HEK293 (cell line): ENCODE measurements around the gene CHCHD1.
A peak's percentile ranks its signal among the peaks of the same experiment; 100 is the strongest.

Experiments used
- CTCF ChIA-PET: fragments of 350-600 bp; formaldehyde crosslinking; extraction: SDS; loops from one replicate; lab custom pipeline; 2021; ENCODE audit warnings: antibody characterized with exemption; lab: Yijun Ruan, JAX
- POLR2A ChIA-PET: fragments of 300-600 bp; formaldehyde crosslinking; extraction: SDS; loops from one replicate; lab custom pipeline; 2020; ENCODE audit warnings: antibody characterized with exemption, inconsistent platforms; lab: Yijun Ruan, JAX
- H3K27ac ChIP-seq: fragments of 200-500 bp; sonication (Bioruptor generic); 2 replicates; pipeline ENCODE4 v1.5.1; 2014; ENCODE audit warnings: low read depth, low read length, control low read depth, inconsistent platforms; ENCODE audit errors: extremely low read depth
- H3K36me3 ChIP-seq, 2 experiments: fragments of 200-500 bp in 1 of 2; sonication (Bioruptor generic) in 1 of 2; 1 replicate in 1 of 2; 2 replicates in 1 of 2; pipeline ENCODE4 v1.5.1; 2014 to 2017; ENCODE audit warnings: inconsistent platforms in 2 of 2, low read length in 2 of 2; ENCODE audit not compliant: control insufficient read depth in 2 of 2, insufficient read depth in 1 of 2
- H3K4me1 ChIP-seq: fragments of 200-500 bp; sonication (Bioruptor generic); 2 replicates; pipeline ENCODE4 v1.5.1; 2014; ENCODE audit warnings: mild to moderate bottlenecking, low read length, inconsistent platforms; ENCODE audit not compliant: control insufficient read depth, insufficient read depth
- H3K4me3 ChIP-seq: 2 replicates; pipeline ENCODE4 v1.5.1; 2011; ENCODE audit warnings: low read depth, mild to moderate bottlenecking, control low read depth, low read length, moderate library complexity
- H3K9me3 ChIP-seq: fragments of 200-500 bp; sonication (Bioruptor generic); 2 replicates; pipeline ENCODE4 v1.5.1; 2014; ENCODE audit warnings: low read depth, low read length, inconsistent platforms; ENCODE audit not compliant: control insufficient read depth, insufficient read depth
- GLI4 ChIP-seq: fragments of 450-650 bp; formaldehyde crosslinking; IDR thresholded peaks from 2 replicates; pipeline ENCODE4 v1.5.1; 2016; ENCODE audit warnings: missing biosample characterization, missing genetic modification characterization
- GLIS1 ChIP-seq: fragments of 450-650 bp; formaldehyde crosslinking; IDR thresholded peaks from 2 replicates; pipeline ENCODE4 v1.5.1; 2016; ENCODE audit warnings: missing biosample characterization, missing genetic modification characterization
- GLIS2 ChIP-seq: fragments of 450-650 bp; formaldehyde crosslinking; IDR thresholded peaks from 2 replicates; pipeline ENCODE4 v1.5.1; 2016; ENCODE audit warnings: missing biosample characterization, missing genetic modification characterization
- KLF7 ChIP-seq: fragments of 450-650 bp; formaldehyde crosslinking; IDR thresholded peaks from 2 replicates; pipeline ENCODE4 v1.5.1; 2016; ENCODE audit warnings: missing biosample characterization, missing genetic modification characterization, borderline replicate concordance
- PATZ1 ChIP-seq: fragments of 450-650 bp; formaldehyde crosslinking; IDR thresholded peaks from 2 replicates; pipeline ENCODE4 v1.5.1; 2016; ENCODE audit warnings: missing biosample characterization, missing genetic modification characterization
- SCRT2 ChIP-seq: fragments of 450-650 bp; formaldehyde crosslinking; IDR thresholded peaks from 2 replicates; pipeline ENCODE4 v1.5.1; 2016; ENCODE audit warnings: missing biosample characterization, missing genetic modification characterization
- SP2 ChIP-seq: fragments of 450-650 bp; formaldehyde crosslinking; IDR thresholded peaks from 2 replicates; pipeline ENCODE4 v1.5.1; 2016; ENCODE audit warnings: missing biosample characterization, missing genetic modification characterization
- SP7 ChIP-seq: fragments of 450-650 bp; formaldehyde crosslinking; IDR thresholded peaks from 2 replicates; pipeline ENCODE4 v1.5.1; 2016; ENCODE audit warnings: missing biosample characterization, missing genetic modification characterization
- ZBTB20 ChIP-seq: fragments of 450-650 bp; formaldehyde crosslinking; IDR thresholded peaks from 2 replicates; pipeline ENCODE4 v1.5.1; 2016; ENCODE audit warnings: missing biosample characterization, missing genetic modification characterization
- ZBTB7A ChIP-seq: fragments of 450-650 bp; formaldehyde crosslinking; IDR thresholded peaks from 2 replicates; pipeline ENCODE4 v1.5.1; 2016; ENCODE audit warnings: low read depth, missing biosample characterization, missing genetic modification characterization
- ZBTB8A ChIP-seq: fragments of 450-650 bp; formaldehyde crosslinking; IDR thresholded peaks from 2 replicates; pipeline ENCODE4 v1.5.1; 2016; ENCODE audit warnings: missing biosample characterization, missing genetic modification characterization
- ZFP69B ChIP-seq: fragments of 450-650 bp; formaldehyde crosslinking; IDR thresholded peaks from 2 replicates; pipeline ENCODE4 v1.5.1; 2016; ENCODE audit warnings: missing biosample characterization, missing genetic modification characterization
- ZIC2 ChIP-seq: fragments of 450-650 bp; formaldehyde crosslinking; IDR thresholded peaks from 2 replicates; pipeline ENCODE4 v1.5.1; 2016; ENCODE audit warnings: missing biosample characterization, missing genetic modification characterization
- ZNF10 ChIP-seq: fragments of 450-650 bp; formaldehyde crosslinking; IDR thresholded peaks from 2 replicates; pipeline ENCODE4 v1.5.1; 2017; ENCODE audit warnings: missing biosample characterization, missing genetic modification characterization
- ZNF184 ChIP-seq: fragments of 450-650 bp; IDR thresholded peaks from 2 replicates; pipeline ENCODE4 v1.5.1; 2018; ENCODE audit warnings: missing biosample characterization, mild to moderate bottlenecking, missing genetic modification characterization
- ZNF335 ChIP-seq: fragments of 450-650 bp; formaldehyde crosslinking; conservative IDR thresholded peaks from 2 replicates; pipeline ENCODE4 v1.5.1; 2016; ENCODE audit warnings: missing biosample characterization, missing genetic modification characterization
- ZNF600 ChIP-seq: fragments of 450-650 bp; formaldehyde crosslinking; IDR thresholded peaks from 2 replicates; pipeline ENCODE4 v1.5.1; 2016; ENCODE audit warnings: missing biosample characterization, missing genetic modification characterization
- ZNF747 ChIP-seq: fragments of 450-650 bp; formaldehyde crosslinking; IDR thresholded peaks from 2 replicates; pipeline ENCODE4 v1.5.1; 2016; ENCODE audit warnings: missing biosample characterization, missing genetic modification characterization
- ZNF76 ChIP-seq: fragments of 450-650 bp; formaldehyde crosslinking; IDR thresholded peaks from 2 replicates; pipeline ENCODE4; 2016; ENCODE audit warnings: low read depth, missing biosample characterization, missing genetic modification characterization, borderline replicate concordance
- ZNF768 ChIP-seq: fragments of 450-650 bp; formaldehyde crosslinking; IDR thresholded peaks from 2 replicates; pipeline ENCODE4 v1.5.1; 2018; ENCODE audit warnings: missing biosample characterization, mild to moderate bottlenecking, missing genetic modification characterization
- TF ChIP-seq, protein P1 (sequence below): fragments of 450-650 bp; formaldehyde crosslinking; IDR thresholded peaks from 2 replicates; pipeline ENCODE4 v1.5.1; 2016; ENCODE audit warnings: missing biosample characterization, missing genetic modification characterization

Gene CHCHD1

GRCh38 chr10:73810358-73810734 lies 28.5 kb downstream of the CHCHD1 start:
- POLR2A ChIA-PET, result interaction anchor here (0.7 to 3.0 kb wide), 7 partner anchors 10 to 80 kb away, joined by 3 to 15 read pairs (median 4); partner anchors contain the start of genes CHCHD1 and ZSWIM8
- TF ChIP-seq ZNF184 (tag by site-specific recombination) (no peak), ZNF747 (tag by site-specific recombination) (no peak), ZFP69B (tag by site-specific recombination) (no peak)
- TF ChIP-seq, all 188 proteins: peak for 0
- Histone ChIP-seq H3K4me1 (no peaks in the 10 kb centered on the region), H3K36me3 (peaks cover 11 to 61% of the 10 kb centered on the region in 2 experiments; a peak in 2 of 3 replicates), H3K27ac (no peak overlapping the region), H3K4me3 (peak overlapping the region; percentile 78), H3K9me3 (no peaks in the 10 kb centered on the region)
- CTCF ChIA-PET, result interaction anchor here (0.6 kb wide), 2 partner anchors 457 to 1919 kb away, joined by 3 to 4 read pairs; no protein-coding TSS in a partner anchor

DNA sequence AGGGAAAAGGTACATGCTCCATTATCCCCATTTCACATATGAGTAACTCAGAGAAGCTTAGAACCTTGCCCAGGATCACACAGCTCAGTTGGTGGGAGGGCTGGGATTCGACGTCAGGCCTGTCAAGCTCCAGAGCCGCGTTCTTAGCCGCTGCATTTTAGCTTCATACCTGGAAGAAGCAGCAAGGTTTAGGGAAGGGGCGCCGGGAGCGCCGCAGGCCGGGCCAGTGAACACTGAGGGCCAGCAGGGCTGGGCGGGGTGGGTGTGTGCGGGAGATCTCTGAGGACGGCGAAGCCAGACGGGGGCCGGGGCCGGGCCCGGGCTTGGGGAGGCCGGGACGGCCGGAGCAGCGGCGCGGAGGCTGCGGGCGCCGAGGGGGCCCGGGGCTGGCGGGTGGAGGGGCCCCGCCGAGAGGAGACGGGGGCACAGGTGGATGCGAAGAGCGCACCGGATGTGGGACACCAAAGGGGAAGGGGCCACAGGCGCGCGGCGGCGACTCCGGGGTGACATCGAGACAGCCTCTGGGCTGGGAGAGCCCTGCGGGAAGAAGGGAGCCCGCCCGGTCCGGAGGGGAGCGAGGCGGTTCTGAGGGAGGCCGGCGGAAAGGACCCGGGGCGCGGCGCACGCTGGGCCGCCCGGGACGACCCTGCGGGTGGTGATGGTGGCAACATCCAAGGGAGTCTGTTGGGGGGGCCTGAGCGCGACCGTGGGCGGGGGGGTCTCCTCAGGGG lies 29.1 kb downstream of the CHCHD1 start:
- Histone ChIP-seq H3K27ac (peak overlapping the region; percentile 73), H3K4me1 (no peaks in the 10 kb centered on the region), H3K9me3 (no peaks in the 10 kb centered on the region), H3K36me3 (peaks cover 7 to 57% of the 10 kb centered on the region in 2 experiments; a peak in 2 of 3 replicates), H3K4me3 (peak overlapping the region; percentile 78)
- ChIA-PET POLR2A (interaction anchor here (0.7 to 3.0 kb wide), 6 partner anchors 10 to 80 kb away, joined by 3 to 15 read pairs (median 4); partner anchors contain the start of genes CHCHD1 and ZSWIM8), CTCF (interaction anchor here (0.6 kb wide), 2 partner anchors 457 to 1920 kb away, joined by 3 to 4 read pairs; no protein-coding TSS in a partner anchor)
- TF ChIP-seq PATZ1 (tag by site-specific recombination) (peak; percentile 61), ZNF10 (no peak), GLIS1 (tag by site-specific recombination) (peak; percentile 75), GLI4 (tag by site-specific recombination) (no peak), ZNF335 (tag by site-specific recombination) (peak; percentile 87), KLF7 (tag by site-specific recombination) (no peak), ZBTB8A (tag by site-specific recombination) (0 out of 2 replicates have a peak, but pooled peaks have one; percentile 4), SCRT2 (tag by site-specific recombination) (peak; percentile 51), ZBTB20 (tag by site-specific recombination) (peak; percentile 94), ZBTB7A (peak; percentile 82; the same call in 1 of the 2 replicates), SP2 (tag by site-specific recombination) (peak; percentile 67), ZNF600 (0 out of 2 replicates have a peak, but pooled peaks have one; percentile 10), SP7 (no peak), ZIC2 (tag by site-specific recombination) (peak; percentile 88), ZNF76 (peak; percentile 58; the same call in 1 of the 2 replicates), GLIS2 (tag by site-specific recombination) (peak; percentile 92), ZNF768 (peak; percentile 96; the same call in 1 of the 2 replicates)
- TF ChIP-seq, protein P1, sequence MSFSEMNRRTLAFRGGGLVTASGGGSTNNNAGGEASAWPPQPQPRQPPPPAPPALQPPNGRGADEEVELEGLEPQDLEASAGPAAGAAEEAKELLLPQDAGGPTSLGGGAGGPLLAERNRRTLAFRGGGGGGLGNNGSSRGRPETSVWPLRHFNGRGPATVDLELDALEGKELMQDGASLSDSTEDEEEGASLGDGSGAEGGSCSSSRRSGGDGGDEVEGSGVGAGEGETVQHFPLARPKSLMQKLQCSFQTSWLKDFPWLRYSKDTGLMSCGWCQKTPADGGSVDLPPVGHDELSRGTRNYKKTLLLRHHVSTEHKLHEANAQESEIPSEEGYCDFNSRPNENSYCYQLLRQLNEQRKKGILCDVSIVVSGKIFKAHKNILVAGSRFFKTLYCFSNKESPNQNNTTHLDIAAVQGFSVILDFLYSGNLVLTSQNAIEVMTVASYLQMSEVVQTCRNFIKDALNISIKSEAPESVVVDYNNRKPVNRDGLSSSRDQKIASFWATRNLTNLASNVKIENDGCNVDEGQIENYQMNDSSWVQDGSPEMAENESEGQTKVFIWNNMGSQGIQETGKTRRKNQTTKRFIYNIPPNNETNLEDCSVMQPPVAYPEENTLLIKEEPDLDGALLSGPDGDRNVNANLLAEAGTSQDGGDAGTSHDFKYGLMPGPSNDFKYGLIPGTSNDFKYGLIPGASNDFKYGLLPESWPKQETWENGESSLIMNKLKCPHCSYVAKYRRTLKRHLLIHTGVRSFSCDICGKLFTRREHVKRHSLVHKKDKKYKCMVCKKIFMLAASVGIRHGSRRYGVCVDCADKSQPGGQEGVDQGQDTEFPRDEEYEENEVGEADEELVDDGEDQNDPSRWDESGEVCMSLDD (tag by site-specific recombination), result peak; percentile 58
- TF ChIP-seq, all 188 proteins: peak for 14
